SK-N-SH treated with all-trans-retinoic acid at 6 μM for 48 hours (cell line): Measurements from ENCODE around the gene FRMD1.

Experiments used
- ATAC-seq: fragments of 200-7000 bp; cut with Tn5 transposase; 3 replicates; pipeline ENCODE4 v1.9.1; 2020; ENCODE audit warnings: mild to moderate bottlenecking, moderate library complexity
- ARNTL ChIP-seq: fragments of 450-650 bp; formaldehyde crosslinking; IDR thresholded peaks from 2 replicates; pipeline ENCODE4 v1.5.0; 2020; ENCODE audit warnings: low read depth, mild to moderate bottlenecking, moderate library complexity, borderline replicate concordance
- BACH2 ChIP-seq: fragments of 250-450 bp; sonication (Bioruptor Pico); IDR thresholded peaks from 2 replicates; pipeline ENCODE4 v1.9.0; 2021; ENCODE audit warnings: mild to moderate bottlenecking, borderline replicate concordance
- CSDC2 ChIP-seq: fragments of 250-450 bp; sonication (Bioruptor Pico); IDR thresholded peaks from 2 replicates; pipeline ENCODE4 v1.5.0; 2020; ENCODE audit warnings: mild to moderate bottlenecking, moderate library complexity
- ESRRG ChIP-seq: fragments of 250-450 bp; sonication (Bioruptor Pico); IDR thresholded peaks from 2 replicates; pipeline ENCODE4 v1.6.1; 2021; ENCODE audit warnings: mild to moderate bottlenecking
- GLIS3 ChIP-seq: fragments of 250-450 bp; sonication (Bioruptor Pico); IDR thresholded peaks from 2 replicates; pipeline ENCODE4 v1.5.0; 2020; ENCODE audit warnings: mild to moderate bottlenecking, moderate library complexity
- ISL1 ChIP-seq: fragments of 250-450 bp; sonication (Bioruptor Pico); IDR thresholded peaks from 2 replicates; pipeline ENCODE4 v2.1.2; 2022; ENCODE audit warnings: mild to moderate bottlenecking, moderate library complexity
- OSR1 ChIP-seq: fragments of 250-450 bp; sonication (Bioruptor Pico); IDR thresholded peaks from 2 replicates; pipeline ENCODE4 v1.8.0; 2022; ENCODE audit warnings: moderate library complexity, mild to moderate bottlenecking, inconsistent platforms
- POU6F1 ChIP-seq: fragments of 250-450 bp; sonication (Bioruptor Pico); IDR thresholded peaks from 2 replicates; pipeline ENCODE4 v1.8.0; 2021; ENCODE audit warnings: low read depth, mild to moderate bottlenecking, moderate library complexity, borderline replicate concordance
- RARB ChIP-seq: fragments of 250-450 bp; sonication (Bioruptor Pico); IDR thresholded peaks from 2 replicates; pipeline ENCODE4 v1.8.0; 2021; ENCODE audit warnings: mild to moderate bottlenecking, moderate library complexity
- SNAI2 ChIP-seq: fragments of 250-450 bp; sonication (Bioruptor Pico); IDR thresholded peaks from 2 replicates; pipeline ENCODE4 v1.5.0; 2020; ENCODE audit warnings: mild to moderate bottlenecking, moderate library complexity
- TOX ChIP-seq: fragments of 250-450 bp; sonication (Bioruptor Pico); IDR thresholded peaks from 2 replicates; pipeline ENCODE4 v1.8.0; 2021; ENCODE audit warnings: mild to moderate bottlenecking, moderate library complexity, borderline replicate concordance
- ZC3H10 ChIP-seq: fragments of 250-450 bp; sonication (Bioruptor Pico); IDR thresholded peaks from 2 replicates; pipeline ENCODE4 v1.5.1; 2021; ENCODE audit warnings: mild to moderate bottlenecking, moderate library complexity
- ZFP30 ChIP-seq: fragments of 450-650 bp; formaldehyde crosslinking; IDR thresholded peaks from 2 replicates; pipeline ENCODE4 v1.5.0; 2022; ENCODE audit warnings: mild to moderate bottlenecking, moderate library complexity
- ZNF565 ChIP-seq: fragments of 450-650 bp; formaldehyde crosslinking; conservative IDR thresholded peaks from 2 replicates; pipeline ENCODE4 v1.5.0; 2020; ENCODE audit warnings: low read depth, mild to moderate bottlenecking, moderate library complexity
- ZNF70 ChIP-seq: fragments of 450-650 bp; formaldehyde crosslinking; IDR thresholded peaks from 2 replicates; pipeline ENCODE4 v1.5.0; 2020; ENCODE audit warnings: mild to moderate bottlenecking, moderate library complexity
- TF ChIP-seq, protein P1 (sequence below): fragments of 250-450 bp; sonication (Bioruptor Pico); IDR thresholded peaks from 2 replicates; pipeline ENCODE4 v1.5.1; 2021; ENCODE audit warnings: mild to moderate bottlenecking, moderate library complexity
- TF ChIP-seq, protein P2 (sequence below): fragments of 250-450 bp; sonication (Bioruptor Pico); IDR thresholded peaks from 2 replicates; pipeline ENCODE4 v1.5.0; 2020; ENCODE audit warnings: mild to moderate bottlenecking, moderate library complexity

FRMD1 gene

DNA sequence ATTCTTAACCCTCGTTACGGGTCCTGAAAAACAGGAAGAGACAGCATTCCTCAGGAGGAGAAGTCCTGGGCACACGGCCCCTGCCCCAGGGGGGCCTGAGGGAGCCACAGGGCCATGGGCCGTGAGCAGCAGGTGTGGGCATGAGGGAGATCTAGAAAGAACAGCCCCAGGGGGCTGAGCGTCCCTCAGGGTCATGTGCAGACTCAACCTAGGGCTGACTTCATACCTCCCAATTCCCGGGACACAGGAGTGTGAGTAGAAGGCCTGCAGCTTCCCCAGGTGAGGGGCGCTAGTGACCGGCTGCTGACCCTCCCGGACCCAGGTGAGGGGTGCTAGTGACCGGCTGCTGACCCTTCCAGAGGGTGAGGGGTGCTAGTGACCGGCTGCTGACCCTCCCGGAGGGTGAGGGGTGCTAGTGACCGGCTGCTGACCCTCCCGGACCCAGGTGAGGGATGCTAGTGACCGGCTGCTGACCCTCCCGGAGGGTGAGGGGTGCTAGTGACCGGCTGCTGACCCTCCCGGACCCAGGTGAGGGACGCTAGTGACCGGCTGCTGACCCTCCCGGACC is 35.1 kb downstream of the FRMD1 start:
- TF ChIP-seq CSDC2, result no peak
- TF ChIP-seq, protein P1, sequence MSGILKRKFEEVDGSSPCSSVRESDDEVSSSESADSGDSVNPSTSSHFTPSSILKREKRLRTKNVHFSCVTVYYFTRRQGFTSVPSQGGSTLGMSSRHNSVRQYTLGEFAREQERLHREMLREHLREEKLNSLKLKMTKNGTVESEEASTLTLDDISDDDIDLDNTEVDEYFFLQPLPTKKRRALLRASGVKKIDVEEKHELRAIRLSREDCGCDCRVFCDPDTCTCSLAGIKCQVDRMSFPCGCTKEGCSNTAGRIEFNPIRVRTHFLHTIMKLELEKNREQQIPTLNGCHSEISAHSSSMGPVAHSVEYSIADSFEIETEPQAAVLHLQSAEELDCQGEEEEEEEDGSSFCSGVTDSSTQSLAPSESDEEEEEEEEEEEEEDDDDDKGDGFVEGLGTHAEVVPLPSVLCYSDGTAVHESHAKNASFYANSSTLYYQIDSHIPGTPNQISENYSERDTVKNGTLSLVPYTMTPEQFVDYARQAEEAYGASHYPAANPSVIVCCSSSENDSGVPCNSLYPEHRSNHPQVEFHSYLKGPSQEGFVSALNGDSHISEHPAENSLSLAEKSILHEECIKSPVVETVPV, result no peak
- no peak for ATAC-seq

DNA sequence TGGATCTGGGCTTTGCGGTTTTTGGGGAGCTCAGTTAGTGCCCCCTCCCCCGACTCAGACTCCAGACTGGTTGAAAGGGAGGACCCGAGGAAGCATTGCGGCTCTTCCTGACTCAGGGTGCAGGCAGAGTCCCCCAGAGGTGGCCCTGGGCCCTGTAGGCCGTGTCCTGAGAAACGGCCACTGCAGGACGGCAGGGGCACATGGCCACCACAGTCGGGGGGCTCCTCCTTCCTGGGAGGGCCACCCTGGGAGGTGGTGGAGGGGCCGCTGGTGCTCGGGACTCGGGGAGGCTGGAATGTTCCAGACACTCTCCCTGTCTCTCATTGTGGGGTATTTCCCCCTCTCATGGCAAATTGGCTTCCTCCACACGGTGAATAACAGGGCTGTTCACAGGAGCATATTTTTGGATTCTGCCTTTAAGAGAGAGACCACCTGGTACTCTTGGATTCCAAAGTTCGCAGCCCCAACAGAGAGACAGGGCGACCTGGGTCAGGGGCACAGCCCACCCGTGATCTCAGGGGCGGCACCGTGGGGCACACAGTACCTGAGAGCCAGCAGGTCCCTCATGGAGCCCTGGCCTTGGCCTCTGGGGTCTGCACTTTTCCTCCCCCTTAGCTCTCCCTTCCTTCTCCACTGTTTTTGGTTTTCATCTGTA is 35.7 kb downstream of the FRMD1 start:
- no peak for ATAC-seq
- TF ChIP-seq, protein P1, result no peak
- no peak for TF ChIP-seq ISL1
- TF ChIP-seq, protein P2, sequence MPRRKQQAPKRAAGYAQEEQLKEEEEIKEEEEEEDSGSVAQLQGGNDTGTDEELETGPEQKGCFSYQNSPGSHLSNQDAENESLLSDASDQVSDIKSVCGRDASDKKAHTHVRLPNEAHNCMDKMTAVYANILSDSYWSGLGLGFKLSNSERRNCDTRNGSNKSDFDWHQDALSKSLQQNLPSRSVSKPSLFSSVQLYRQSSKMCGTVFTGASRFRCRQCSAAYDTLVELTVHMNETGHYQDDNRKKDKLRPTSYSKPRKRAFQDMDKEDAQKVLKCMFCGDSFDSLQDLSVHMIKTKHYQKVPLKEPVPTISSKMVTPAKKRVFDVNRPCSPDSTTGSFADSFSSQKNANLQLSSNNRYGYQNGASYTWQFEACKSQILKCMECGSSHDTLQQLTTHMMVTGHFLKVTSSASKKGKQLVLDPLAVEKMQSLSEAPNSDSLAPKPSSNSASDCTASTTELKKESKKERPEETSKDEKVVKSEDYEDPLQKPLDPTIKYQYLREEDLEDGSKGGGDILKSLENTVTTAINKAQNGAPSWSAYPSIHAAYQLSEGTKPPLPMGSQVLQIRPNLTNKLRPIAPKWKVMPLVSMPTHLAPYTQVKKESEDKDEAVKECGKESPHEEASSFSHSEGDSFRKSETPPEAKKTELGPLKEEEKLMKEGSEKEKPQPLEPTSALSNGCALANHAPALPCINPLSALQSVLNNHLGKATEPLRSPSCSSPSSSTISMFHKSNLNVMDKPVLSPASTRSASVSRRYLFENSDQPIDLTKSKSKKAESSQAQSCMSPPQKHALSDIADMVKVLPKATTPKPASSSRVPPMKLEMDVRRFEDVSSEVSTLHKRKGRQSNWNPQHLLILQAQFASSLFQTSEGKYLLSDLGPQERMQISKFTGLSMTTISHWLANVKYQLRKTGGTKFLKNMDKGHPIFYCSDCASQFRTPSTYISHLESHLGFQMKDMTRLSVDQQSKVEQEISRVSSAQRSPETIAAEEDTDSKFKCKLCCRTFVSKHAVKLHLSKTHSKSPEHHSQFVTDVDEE (CRISPR knock-in tag), result no peak
- TF ChIP-seq ZFP30 (CRISPR knock-in tag), result no peak
- TF ChIP-seq TOX (CRISPR knock-in tag), result no peak
- TF ChIP-seq, all 23 proteins: peak for 0

GRCh38 chr6:168042426-168043192 is 36.4 kb downstream of the FRMD1 start:
- no peak for TF ChIP-seq ZC3H10 (CRISPR knock-in tag)
- no peak for TF ChIP-seq TOX (CRISPR knock-in tag)
- no peak for TF ChIP-seq SNAI2 (CRISPR knock-in tag)
- no peak for TF ChIP-seq CSDC2
- TF ChIP-seq RARB (CRISPR knock-in tag), result no peak
- TF ChIP-seq POU6F1, result no peak
- TF ChIP-seq, protein P2 (CRISPR knock-in tag), result no peak
- TF ChIP-seq GLIS3 (CRISPR knock-in tag), result no peak
- no peak for TF ChIP-seq OSR1 (CRISPR knock-in tag)
- no peak for TF ChIP-seq ESRRG (CRISPR knock-in tag)
- ATAC-seq, result no peak

DNA sequence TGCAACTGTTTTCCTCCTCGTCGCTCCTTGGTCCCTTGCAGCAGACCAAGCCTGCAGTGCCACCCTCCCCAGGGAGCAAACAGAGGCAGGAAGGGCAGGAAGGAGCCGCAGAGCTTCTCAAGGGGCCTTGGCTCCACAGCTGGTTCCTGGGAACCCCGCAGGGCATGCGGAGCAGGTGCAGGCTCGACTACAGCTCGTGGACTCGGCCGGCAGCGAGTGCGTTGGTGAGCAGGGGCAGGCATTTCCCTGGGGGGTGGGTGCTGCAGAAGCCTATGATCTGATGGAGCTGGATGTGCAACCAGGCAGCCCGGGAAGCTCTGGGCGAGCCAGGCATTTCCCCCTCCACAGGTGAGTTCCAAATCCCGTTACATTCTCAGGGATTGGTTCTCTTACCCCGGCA is 37.1 kb downstream of the FRMD1 start:
- ATAC-seq, result no peak
- TF ChIP-seq SNAI2 (CRISPR knock-in tag) (no peak), CSDC2 (no peak), ZFP30 (CRISPR knock-in tag) (no peak), RARB (CRISPR knock-in tag) (no peak), GLIS3 (CRISPR knock-in tag) (no peak), ARNTL (CRISPR knock-in tag) (no peak), ZNF70 (CRISPR knock-in tag) (no peak), ZNF565 (CRISPR knock-in tag) (no peak), BACH2 (CRISPR knock-in tag) (no peak)
- TF ChIP-seq, all 23 proteins: peak for 0
